ENCODE measurements around the gene EXPH5. TPM values are rescaled to one million over a fixed set of nuclear protein-coding genes. Genes with fewer than 3 reads are reported as not detected.

EXPH5 gene
- total RNA-seq, 1 experiment from 2014 or later: 2.1 TPM

- no peak for DNase-seq (ENCODE audit: low spot score)
These were observed 80.9 kb downstream of the EXPH5 start for GRCh38 chr11:108512708-108513107.

DNA sequence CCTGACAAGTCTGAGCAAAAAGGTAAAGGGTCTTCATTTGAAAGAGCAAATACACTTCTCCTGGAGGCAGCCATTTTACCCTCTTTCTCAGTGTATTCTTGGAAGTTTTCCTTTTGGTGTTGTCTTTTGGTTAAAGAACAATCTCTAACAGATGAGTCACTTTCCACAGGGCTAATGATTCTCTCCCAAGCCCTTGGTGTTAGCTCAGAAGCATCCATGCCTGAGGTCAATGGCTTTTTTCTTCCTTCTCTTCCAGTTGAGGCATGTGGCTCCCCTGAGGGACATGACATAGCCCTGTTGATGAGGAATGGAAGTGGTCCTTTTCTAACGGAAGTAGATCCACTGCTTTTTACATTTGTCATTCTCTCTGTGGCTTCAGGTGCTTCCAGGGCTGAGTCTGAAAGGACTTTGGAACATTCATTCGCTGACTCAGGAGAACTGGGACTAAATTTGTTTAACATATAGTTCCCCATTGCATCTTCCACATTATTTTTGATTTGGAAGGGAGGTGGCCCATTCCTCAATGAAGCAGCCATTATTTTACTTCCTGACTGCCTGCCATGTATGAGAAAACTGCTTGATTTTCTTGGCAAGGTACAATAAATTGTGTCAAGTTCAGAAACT is 81.6 kb downstream of the EXPH5 start:
- DNase-seq (ENCODE audit: low spot score): peak; percentile 12

- DNase-seq (ENCODE audit: low spot score): no peak
These were observed 84.6 kb downstream of the EXPH5 start for GRCh38 chr11:108508653-108509593.

GRCh38 chr11:108501396-108501795 is 92.2 kb downstream of the EXPH5 start:
- DNase-seq (ENCODE audit: low spot score): no peak

- DNase-seq (ENCODE audit: low spot score): no peak
These were observed 92.8 kb downstream of the EXPH5 start for GRCh38 chr11:108500721-108501120.

- no peak for DNase-seq (ENCODE audit: low spot score)
These were observed 93.4 kb downstream of the EXPH5 start for GRCh38 chr11:108500169-108500568.

DNA sequence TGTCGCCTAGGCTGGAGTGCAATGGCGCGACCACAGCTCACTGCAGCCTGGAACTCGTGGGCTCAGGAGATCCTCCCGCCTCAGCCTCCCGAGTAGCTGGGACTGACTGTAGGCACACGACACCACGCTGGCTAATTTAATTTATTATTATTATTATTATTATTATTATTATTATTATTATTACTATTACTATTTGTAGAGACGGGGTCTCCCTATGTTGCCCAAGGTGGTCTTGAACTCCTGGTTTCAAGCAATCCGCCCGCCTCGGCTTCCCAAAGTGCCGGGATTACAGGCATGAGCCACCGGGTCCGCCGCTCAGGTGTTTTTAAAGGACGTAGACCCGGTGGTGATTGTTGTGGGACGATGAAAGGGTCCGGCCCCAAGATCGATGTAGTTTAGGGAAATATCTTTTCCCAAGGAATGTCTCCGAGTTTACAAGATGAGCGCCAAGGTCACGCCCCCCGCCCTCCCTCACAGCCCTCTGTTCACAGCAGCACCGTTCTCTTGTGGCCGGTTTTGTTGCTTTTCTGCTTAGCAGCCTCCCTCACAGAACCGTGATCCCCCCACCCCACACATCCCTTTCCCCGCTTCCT is 94.7 kb downstream of the EXPH5 start:
- DNase-seq (ENCODE audit: low spot score): no peak

GRCh38 chr11:108498046-108498815 is 95.3 kb downstream of the EXPH5 start, which contains the start of gene POGLUT3:
TSS of gene POGLUT3 (minus strand) at chr11:108498384. CDS start at chr11:108498366, 18 bp downstream.
- peak; percentile 32 for DNase-seq (ENCODE audit: low spot score)

- peak; percentile 97 for DNase-seq (ENCODE audit: low spot score)
These were observed 96.1 kb downstream of the EXPH5 start for GRCh38 chr11:108497317-108498045.

GRCh38 chr11:108496643-108497256 is 96.8 kb downstream of the EXPH5 start:
- no peak for DNase-seq (ENCODE audit: low spot score)

DNA sequence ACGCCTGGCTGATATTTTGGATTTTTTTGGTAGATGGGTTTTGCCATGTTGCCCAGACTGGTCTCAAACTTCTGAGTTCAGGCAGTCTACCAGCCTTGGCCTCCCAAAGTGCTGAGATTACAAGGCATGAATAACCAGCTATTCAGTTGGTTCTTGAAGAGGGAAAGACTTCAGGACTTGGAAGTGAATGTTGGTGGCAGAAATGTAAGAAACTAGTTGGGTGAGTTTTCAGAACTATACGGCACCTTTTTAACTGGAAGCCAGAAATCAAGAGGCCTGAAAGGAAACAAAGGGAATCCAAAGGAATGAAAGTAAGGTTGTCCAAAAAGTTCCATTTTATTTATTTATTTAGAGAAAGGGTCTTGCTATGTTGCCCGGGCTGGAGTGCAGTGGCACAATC is 98.2 kb downstream of the EXPH5 start:
- DNase-seq (ENCODE audit: low spot score): no peak

DNA sequence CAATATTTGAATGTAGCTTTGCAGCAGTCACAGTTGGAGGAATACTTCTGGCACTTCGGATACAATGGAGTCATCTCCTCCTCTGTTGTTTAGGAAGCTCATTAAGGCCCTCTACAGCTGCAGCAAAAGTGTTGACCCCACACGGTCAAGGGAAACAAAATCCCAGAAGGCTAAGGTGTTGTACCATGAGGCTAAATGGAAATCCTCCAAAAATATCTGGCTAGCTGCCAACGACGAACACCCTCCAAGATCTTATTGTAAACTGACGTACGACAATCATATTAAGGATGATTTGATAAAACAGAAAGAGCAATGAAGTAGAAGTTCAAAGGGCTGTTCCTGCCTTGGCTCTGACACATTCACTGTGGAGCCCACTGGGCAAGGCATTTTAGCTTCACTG is 99.4 kb downstream of the EXPH5 start:
- DNase-seq (ENCODE audit: low spot score): no peak

- no peak for DNase-seq (ENCODE audit: low spot score)
These were observed 101.6 kb downstream of the EXPH5 start for GRCh38 chr11:108491936-108492335.

GRCh38 chr11:108486828-108487227 is 106.7 kb downstream of the EXPH5 start:
- DNase-seq (ENCODE audit: low spot score): no peak

- no peak for DNase-seq (ENCODE audit: low spot score)
These were observed 107.2 kb downstream of the EXPH5 start for GRCh38 chr11:108486331-108486730.

DNA sequence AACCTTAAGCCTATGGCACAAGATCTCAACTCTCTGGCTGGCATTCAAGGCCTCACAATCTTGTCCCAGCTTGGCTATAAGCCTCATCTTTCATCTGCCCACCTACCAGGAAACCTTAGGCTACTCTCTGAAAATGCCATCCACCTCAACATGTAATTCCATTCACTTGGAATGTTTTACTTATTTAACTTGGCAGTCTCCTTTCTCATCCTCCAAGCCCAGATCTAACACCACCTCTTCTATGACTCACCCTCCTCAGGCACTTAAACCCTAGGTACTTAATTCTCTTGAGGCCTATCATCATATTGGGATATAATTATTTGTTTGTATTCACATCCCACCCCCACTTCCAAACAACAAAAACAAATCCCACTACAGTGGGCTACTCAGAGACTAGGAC is 110.4 kb downstream of the EXPH5 start:
- no peak for DNase-seq (ENCODE audit: low spot score)

GRCh38 chr11:108474664-108475463 is 118.7 kb downstream of the EXPH5 start:
- no peak for DNase-seq (ENCODE audit: low spot score)

- no peak for DNase-seq (ENCODE audit: low spot score)
These were observed 120.9 kb downstream of the EXPH5 start for GRCh38 chr11:108472681-108473080.

DNA sequence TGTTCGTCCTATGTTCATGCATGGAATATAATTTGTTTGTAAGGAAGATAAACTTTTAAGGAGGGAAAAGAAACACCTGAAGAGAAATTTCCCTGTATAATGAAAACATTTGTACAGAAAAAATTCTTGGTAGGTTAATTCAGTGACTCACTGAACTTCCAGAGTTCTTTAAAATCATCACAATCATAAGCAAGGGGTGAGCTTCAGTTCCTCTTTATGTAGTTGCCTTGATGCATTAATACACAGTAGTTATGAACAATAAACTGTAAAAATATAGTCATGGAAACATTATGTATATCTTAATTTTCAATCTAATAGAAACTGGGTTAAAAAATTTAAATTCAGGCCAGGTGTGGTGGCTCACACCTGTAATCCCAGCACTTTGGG is 125.1 kb downstream of the EXPH5 start:
- no peak for DNase-seq (ENCODE audit: low spot score)
